Activated T-cell treated with anti-CD3 and anti-CD28 coated beads, Interleukin-2, amount 50 U/mL, for 1 hour (primary cell): ENCODE results near the gene POLR1A.

Source experiments
- DNase-seq: peaks from one replicate; pipeline ENCODE4 v3.0.0-alpha.2; 2020

The POLR1A gene

DNA sequence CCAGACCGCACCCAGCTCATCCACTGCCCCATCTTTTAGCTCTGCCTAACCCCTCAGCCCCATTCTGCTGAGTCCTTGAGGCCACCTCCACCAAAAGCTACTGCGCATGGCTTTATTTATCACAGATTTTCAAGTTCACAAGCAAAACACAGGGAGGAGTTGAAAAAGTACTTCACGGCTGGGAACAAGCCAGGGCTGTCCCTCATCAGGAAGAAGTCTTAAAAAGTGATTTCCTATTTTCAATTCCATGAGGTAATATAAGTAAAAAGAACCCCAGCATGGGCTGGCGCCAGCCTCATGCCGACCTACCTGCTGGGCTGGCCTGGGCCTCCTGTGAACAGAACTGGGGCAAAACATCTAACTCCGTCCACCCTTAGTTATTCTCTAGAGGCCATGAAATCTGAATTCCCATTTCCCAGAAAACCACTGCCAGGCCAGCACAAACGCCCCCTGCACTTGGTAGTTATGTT lies 69.0 kb downstream of the POLR1A start:
- no peak for DNase-seq

GRCh38 chr2:86035883-86036668 lies 69.6 kb downstream of the POLR1A start:
- peak; percentile 73 for DNase-seq

DNA sequence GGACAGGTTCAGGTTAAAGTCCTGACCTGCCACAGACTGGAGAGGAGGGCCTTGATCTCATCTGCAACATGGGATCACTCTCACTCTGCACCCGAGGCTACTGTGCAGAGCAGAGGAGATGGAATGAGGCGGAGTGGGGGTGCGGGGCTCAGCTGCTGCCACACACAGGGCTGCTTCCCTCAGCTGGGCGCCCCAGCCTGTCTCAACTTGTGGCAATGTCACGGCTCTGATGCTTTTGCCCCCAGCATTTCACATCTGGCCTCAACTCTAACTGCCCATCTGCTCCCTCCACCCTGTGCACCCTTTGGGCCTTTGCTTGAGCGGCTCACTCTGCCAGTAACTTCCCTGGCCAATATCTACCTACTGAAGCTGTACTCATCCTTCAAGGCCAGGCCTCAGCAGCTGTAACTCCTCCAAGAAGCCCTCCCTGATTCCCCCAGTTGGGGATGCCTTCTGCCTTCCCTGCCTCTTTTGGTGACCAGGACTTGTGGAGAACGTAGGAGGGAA lies 70.3 kb downstream of the POLR1A start:
- DNase-seq: no peak

GRCh38 chr2:86033751-86034692 lies 71.7 kb downstream of the POLR1A start:
- no peak for DNase-seq

GRCh38 chr2:86032861-86033595 lies 72.7 kb downstream of the POLR1A start:
- no peak for DNase-seq

DNA sequence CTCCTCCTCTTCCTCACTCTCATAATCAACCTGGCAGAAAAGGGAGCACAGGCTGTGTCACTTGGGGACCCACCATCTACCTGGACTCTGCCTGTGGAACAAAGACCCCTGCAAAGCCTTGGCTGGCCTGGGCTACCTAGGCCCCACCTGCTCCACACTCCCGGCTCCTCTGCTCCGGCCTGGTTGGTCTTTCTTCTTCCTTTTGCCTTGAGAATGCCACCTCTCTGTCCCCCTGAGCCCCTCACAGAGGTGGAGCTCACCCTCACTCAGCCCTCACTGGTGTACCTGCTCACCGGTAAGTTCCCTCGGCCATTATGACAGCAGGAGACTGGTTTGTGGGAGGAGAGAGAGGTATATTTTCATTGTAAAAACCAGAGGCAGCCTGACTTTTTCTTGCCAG lies 74.1 kb downstream of the POLR1A start:
- no peak for DNase-seq

- DNase-seq: no peak
Measured at GRCh38 chr2:86031151-86031550, 74.5 kb downstream of the POLR1A start.

DNA sequence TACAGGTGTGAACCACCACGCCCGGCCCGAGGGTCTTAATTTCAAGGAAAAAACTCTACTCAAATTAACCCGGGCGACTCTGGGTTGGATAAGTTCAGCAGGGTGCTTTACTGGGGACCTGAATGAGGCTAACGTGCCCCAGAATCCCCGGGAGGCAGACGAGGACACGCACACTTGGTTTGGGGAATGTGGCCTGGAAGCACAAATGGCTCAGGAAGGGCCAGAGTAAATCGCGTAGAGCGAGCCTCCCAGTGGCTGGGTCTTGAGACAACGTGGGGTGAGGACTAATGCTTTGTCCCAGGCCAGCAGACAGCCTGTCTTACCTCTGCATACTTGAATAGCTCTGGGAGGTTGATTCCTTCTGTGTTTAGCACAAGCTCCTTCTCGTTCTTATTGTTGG lies 75.8 kb downstream of the POLR1A start:
- DNase-seq: no peak

DNA sequence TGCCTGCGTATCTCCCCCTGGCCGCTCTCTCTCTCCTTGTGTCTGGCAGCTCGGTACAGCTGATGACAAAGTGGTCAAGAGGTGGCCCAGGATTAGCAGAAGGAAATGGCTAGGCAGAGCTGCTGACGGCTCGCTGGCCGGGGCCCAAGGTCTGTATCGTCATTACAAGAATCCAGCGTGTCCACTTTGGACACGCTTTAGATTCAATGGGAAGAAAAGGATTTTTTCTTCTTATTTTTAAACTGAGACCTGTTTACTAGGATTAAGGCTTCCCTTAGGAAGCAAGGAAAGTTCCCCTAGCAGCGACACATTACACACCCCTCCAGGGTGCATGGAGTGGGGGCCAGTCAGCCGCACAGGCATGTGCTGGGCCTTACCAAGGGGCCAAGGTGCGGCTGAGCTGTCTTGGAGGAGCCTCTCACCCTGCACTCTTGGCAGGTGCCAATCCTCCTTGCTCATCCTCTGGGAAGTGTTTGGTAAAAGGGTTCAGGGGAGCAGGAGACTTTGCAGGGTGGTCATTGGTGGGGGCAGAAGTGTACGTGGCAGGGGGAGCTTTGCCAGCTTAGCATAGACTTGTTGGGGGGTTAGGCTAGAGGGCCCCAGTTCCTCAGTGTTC lies 76.8 kb downstream of the POLR1A start:
- DNase-seq: no peak

DNA sequence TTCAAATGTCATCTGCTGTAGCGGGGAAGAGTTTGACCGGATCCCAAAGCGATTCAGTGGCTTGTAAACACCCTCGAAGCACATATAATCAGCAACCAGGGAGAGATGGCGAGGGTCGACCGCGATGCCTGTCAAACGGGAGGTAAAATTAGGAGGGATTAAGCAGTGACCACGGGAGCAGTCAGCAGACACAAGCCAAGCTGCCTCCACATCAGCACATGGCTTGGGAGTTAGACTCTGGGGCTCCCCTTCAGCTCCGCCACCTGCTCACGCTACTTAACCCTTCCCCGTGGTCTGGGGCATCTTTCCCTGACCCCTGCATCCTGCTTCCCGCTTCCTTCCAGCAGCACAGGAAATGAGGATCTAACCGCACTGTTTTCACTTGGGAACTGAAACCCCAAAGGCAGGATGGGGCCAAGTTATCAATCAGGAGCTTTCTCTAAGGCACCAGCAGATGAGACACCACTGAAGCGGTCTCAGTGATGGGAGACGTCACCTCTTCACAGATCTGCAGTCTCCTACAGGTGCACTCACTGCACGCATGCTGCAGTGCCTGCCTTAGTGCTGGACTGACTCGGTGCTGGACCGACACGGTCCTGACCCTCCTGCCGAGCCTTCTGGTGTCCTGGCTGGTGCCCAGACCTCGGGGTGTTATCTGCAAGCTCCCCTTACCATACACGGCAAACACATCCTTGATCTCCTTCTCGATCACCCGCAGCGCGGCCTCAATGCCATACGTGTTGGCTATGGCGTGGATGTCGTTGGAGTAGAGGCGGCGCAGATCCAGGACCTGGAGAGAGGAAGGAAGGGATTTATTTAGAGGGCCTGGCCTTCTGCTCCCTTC lies 77.5 kb downstream of the POLR1A start:
- DNase-seq: no peak

DNA sequence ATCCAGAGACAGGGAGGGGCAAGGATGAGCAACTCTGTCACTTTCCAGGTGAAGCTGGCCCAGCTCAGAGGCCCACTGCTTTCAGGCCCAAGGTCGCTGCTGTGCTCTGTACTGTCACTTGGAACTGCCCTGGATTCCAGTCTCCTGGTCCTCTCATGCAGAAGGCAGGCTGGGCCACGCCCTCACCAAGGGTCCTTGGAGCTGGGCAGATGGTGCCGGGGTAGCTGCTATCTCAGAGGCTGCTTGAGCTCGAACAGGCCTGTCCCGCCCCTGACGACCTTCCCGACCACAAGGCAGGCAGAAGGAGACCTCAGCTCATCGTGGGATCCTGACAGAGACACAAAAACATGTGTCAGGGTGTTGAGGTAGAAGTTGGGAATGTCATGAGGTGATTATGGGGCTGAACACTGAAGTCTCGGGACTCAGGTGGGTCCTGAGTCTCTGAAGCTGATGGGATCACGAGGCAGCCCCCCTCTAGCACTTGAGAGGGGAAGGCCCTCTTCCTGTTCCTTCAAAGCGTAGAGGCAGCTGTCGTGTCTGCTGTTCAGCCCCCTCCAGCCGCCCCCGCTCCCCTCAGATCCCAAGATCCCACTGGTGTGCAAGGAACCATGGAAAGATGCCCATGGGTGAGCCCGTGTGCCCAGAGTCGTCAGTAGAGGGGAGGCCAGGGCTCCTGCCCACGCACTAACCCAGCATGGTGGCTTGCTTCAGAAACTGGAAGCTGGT lies 78.3 kb downstream of the POLR1A start:
- no peak for DNase-seq

- no peak for DNase-seq
Measured at GRCh38 chr2:86026744-86027065, 79.0 kb downstream of the POLR1A start.

- DNase-seq: no peak
Measured at GRCh38 chr2:86025976-86026743, 79.5 kb downstream of the POLR1A start.

DNA sequence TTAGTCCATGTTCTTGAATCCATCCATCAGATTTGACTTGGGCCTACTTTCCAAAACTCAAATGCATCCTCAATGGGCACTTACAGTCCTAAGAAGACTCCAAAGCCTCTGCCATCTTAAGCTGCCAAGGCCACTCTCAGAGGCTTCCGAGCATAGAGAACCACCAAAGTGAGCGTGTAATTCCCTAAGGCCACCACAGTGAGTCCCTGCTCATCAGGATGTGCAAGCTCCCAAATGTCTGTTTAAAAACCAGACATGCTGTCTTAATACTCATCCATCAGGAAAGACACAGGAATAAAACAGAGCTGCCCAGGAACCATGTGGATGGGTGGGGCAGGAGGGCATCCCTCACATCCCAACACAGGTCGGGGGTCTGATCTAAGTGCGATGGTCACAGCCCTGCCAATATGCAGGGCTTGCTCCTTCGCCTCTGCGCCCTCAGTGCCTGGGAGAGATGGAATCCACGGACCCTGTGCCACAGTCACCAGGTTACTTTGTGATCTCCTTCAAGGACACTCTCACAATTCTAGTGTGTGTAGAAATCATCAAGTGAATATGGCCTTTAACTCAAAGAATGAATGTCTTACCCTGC lies 80.4 kb downstream of the POLR1A start:
- no peak for DNase-seq

GRCh38 chr2:86023366-86023712 lies 82.3 kb downstream of the POLR1A start:
- no peak for DNase-seq

GRCh38 chr2:86022661-86023365 lies 82.9 kb downstream of the POLR1A start:
- DNase-seq: no peak

GRCh38 chr2:86021396-86022378 lies 84.0 kb downstream of the POLR1A start:
- no peak for DNase-seq

DNA sequence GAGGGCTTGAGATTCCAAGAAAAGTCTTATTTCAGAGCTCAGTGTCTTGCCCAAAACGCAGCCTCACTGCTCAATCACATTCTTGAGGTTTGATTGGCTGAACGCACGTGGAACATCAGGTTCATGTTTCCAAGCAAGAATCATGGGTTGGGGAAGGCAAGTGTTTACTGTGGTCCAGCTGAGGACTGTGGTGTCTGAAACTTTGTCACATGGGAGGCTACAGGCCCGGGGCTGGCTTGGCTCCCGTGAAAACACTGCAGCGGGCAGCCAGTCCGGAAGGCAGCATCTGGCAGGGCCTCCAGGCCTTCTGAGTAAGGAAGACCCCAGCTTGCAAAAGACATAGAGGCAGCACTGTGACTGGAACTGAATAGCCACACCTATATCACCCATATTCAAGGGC lies 84.7 kb downstream of the POLR1A start:
- DNase-seq: no peak
